DMS53 (cell line): ENCODE measurements around the gene FRZB.
A peak's percentile ranks its signal among the peaks of the same experiment; 100 is the strongest.
"Not testable (repeated sequence)": the region's sequence is repeated elsewhere in the genome, so short reads cannot be mapped to it uniquely, and the experiment has no call there.

Experiments
- DNase-seq: peaks from one replicate; lab custom pipeline; 2025; lab: John Stamatoyannopoulos, UW

Gene FRZB

GRCh38 chr2:182866461-182867406 is at the start of gene FRZB:
Gene FRZB (minus strand): TSS chr2:182866637. CDS start chr2:182866552, 85 bp downstream.
- peak; percentile 84 for DNase-seq

- peak; percentile 58 for DNase-seq
These were observed 49.2 kb upstream of the FRZB start for GRCh38 chr2:182915369-182916326.

GRCh38 chr2:182914852-182915251 is 48.4 kb upstream of the FRZB start:
- no peak for DNase-seq

GRCh38 chr2:182913064-182913463 is 46.6 kb upstream of the FRZB start:
- no peak for DNase-seq

GRCh38 chr2:182912518-182912915 is 46.1 kb upstream of the FRZB start:
- DNase-seq, result no peak

GRCh38 chr2:182911813-182912517 is 45.5 kb upstream of the FRZB start:
- no peak for DNase-seq

GRCh38 chr2:182910965-182911364 is 44.5 kb upstream of the FRZB start:
- no peak for DNase-seq

GRCh38 chr2:182907081-182907830 is 40.8 kb upstream of the FRZB start:
- DNase-seq, result no peak

GRCh38 chr2:182906454-182906853 is 40.0 kb upstream of the FRZB start:
- no peak for DNase-seq

- no peak for DNase-seq
These were observed 38.4 kb upstream of the FRZB start for GRCh38 chr2:182904844-182905243.

- no peak for DNase-seq
These were observed 37.1 kb upstream of the FRZB start for GRCh38 chr2:182903566-182903965.

- DNase-seq, result no peak
These were observed 35.3 kb upstream of the FRZB start for GRCh38 chr2:182901748-182902147.

- DNase-seq, result no peak
These were observed 32.3 kb upstream of the FRZB start for GRCh38 chr2:182898718-182899117.

- DNase-seq, result no peak
These were observed 30.7 kb upstream of the FRZB start for GRCh38 chr2:182897137-182897536.

GRCh38 chr2:182895798-182896197 is 29.4 kb upstream of the FRZB start:
- DNase-seq, result no peak

GRCh38 chr2:182895169-182895568 is 28.7 kb upstream of the FRZB start:
- no peak for DNase-seq

- no peak for DNase-seq
These were observed 27.7 kb upstream of the FRZB start for GRCh38 chr2:182894174-182894573.

- DNase-seq, result no peak
These were observed 27.2 kb upstream of the FRZB start for GRCh38 chr2:182893666-182894065.

- DNase-seq, result not testable (repeated sequence)
These were observed 26.6 kb upstream of the FRZB start for GRCh38 chr2:182893035-182893434.

- DNase-seq, result no peak
These were observed 25.2 kb upstream of the FRZB start for GRCh38 chr2:182891611-182892010.

- no peak for DNase-seq
These were observed 24.4 kb upstream of the FRZB start for GRCh38 chr2:182890773-182891378.
